K562 (cell line): ENCODE results near the gene DPP8. TPM values are rescaled to one million over a fixed set of nuclear protein-coding genes. Genes with fewer than 3 reads are reported as not detected.
A peak's percentile ranks its signal among the peaks of the same experiment; 100 is the strongest.

ENCODE experiments used
- ARID1B ChIP-seq: fragments of 450-650 bp; IDR thresholded peaks from 2 replicates; pipeline ENCODE4 v1.6.1; 2016; ENCODE audit warnings: antibody characterized with exemption, mild to moderate bottlenecking, inconsistent platforms
- CBFA2T2 ChIP-seq: fragments of 450-650 bp; conservative IDR thresholded peaks from 2 replicates; pipeline ENCODE4 v1.6.1; 2017; ENCODE audit warnings: mild to moderate bottlenecking
- CBFA2T3 ChIP-seq: fragments of 450-650 bp; IDR thresholded peaks from 2 replicates; pipeline ENCODE4 v1.6.1; 2017
- CEBPB ChIP-seq: fragments of 450-650 bp; IDR thresholded peaks from 2 replicates; pipeline ENCODE4 v1.6.1; 2016; ENCODE audit warnings: missing genetic modification characterization, missing compliant biosample characterization
- COPS2 ChIP-seq: fragments of 450-650 bp; conservative IDR thresholded peaks from 2 replicates; pipeline ENCODE4 v1.6.1; 2016; ENCODE audit warnings: mild to moderate bottlenecking, moderate library complexity
- CREB1 ChIP-seq, 2 experiments: sonication (generic) in 1 of 2; formaldehyde crosslinking in 1 of 2; IDR thresholded peaks; 2 replicates each; pipeline versions ENCODE4 v1.6.1 to v1.8.0; 2012 to 2022; ENCODE audit warnings: inconsistent platforms in 1 of 2, mild to moderate bottlenecking in 1 of 2, missing genetic modification reagents in 1 of 2, moderate library complexity in 1 of 2
- DPF2 ChIP-seq: fragments of 450-650 bp; IDR thresholded peaks from 2 replicates; pipeline ENCODE4 v1.6.1; 2016
- GATAD2B ChIP-seq: fragments of 450-650 bp; IDR thresholded peaks from 2 replicates; pipeline ENCODE4 v1.6.1; 2017; ENCODE audit warnings: mild to moderate bottlenecking, borderline replicate concordance
- HMBOX1 ChIP-seq: sonication (generic); IDR thresholded peaks from 2 replicates; pipeline ENCODE4 v1.6.1; 2016
- KLF10 ChIP-seq: fragments of 250-450 bp; sonication (Bioruptor Pico); IDR thresholded peaks from 2 replicates; pipeline ENCODE4 v1.6.1; 2021; ENCODE audit warnings: matching md5 sums
- NBN ChIP-seq: fragments of 450-650 bp; IDR thresholded peaks from 2 replicates; pipeline ENCODE4 v1.6.1; 2016; ENCODE audit warnings: low read depth, mild to moderate bottlenecking
- NCOR1 ChIP-seq: fragments of 450-650 bp; IDR thresholded peaks from 2 replicates; pipeline ENCODE4 v1.6.1; 2016; ENCODE audit warnings: mild to moderate bottlenecking, moderate library complexity
- TAF15 ChIP-seq: fragments of 200-400 bp; formaldehyde crosslinking; IDR thresholded peaks from 2 replicates; pipeline ENCODE4 v1.6.1; 2017; ENCODE audit warnings: mild to moderate bottlenecking, low read depth, low read length, moderate library complexity
- TAL1 ChIP-seq: fragments of 450-650 bp; IDR thresholded peaks from 2 replicates; pipeline ENCODE4 v1.6.1; 2016; ENCODE audit warnings: mild to moderate bottlenecking
- VEZF1 ChIP-seq: fragments of 200-800 bp; sonication (Bioruptor generic); IDR thresholded peaks from 2 replicates; pipeline ENCODE4 v1.6.1; 2017; ENCODE audit warnings: missing genetic modification characterization, missing compliant biosample characterization
- ZNF174 ChIP-seq: fragments of 250-450 bp; sonication (Bioruptor Pico); IDR thresholded peaks from 2 replicates; pipeline ENCODE4 v1.4.0; 2020; ENCODE audit warnings: mild to moderate bottlenecking
- ZNF217 ChIP-seq: sonication (generic); formaldehyde crosslinking; IDR thresholded peaks from 2 replicates; pipeline ENCODE4 v1.8.0; 2022; ENCODE audit warnings: mild to moderate bottlenecking, missing genetic modification reagents
- polyA plus RNA-seq, 8 experiments: library from polyadenylated mRNA; depleted of rRNA in 4 of 8; stranded (reverse) in 5 of 8; unstranded in 3 of 8; fragments of >200 nt; fragmentation: Nextera tagmentation in 2 of 8; fragmentation: Illumina TruSeq in 1 of 8; extraction: Ambion mirVana in 2 of 8; extraction: Trizol in 1 of 8; gene quantifications; 2 replicates each; pipeline versions ENCODE4 v1.2.1 to v1.2.3, GENCODE V29; 2011 to 2014; ENCODE audit warnings: inconsistent platforms in 1 of 8, missing spikeins in 1 of 8
- total RNA-seq, 7 experiments: library from RNA; depleted of rRNA in 6 of 7; stranded (reverse); fragments of >200 nt in 6 of 7; fragmentation: Illumina TruSeq in 2 of 7; extraction: Trizol in 2 of 7; gene quantifications; 2 replicates each; pipeline versions ENCODE4 v1.2.1 to v1.2.3, GENCODE V29; 2011 to 2021; ENCODE audit warnings: low replicate concordance in 1 of 7
- TF ChIP-seq, protein P1 (sequence below), 2 experiments: fragments of 250-450 bp in 1 of 2; fragments of 450-650 bp in 1 of 2; sonication (Bioruptor Pico) in 1 of 2; IDR thresholded peaks; 2 replicates each; pipeline versions ENCODE4 v1.6.1 to v1.8.0; 2016 to 2021; ENCODE audit warnings: mild to moderate bottlenecking in 2 of 2, moderate library complexity in 2 of 2, missing compliant biosample characterization in 1 of 2, missing genetic modification characterization in 1 of 2

Gene DPP8
- total and polyA plus RNA-seq, 9 of the 15 experiments (the other 6 are each of a cell fraction or from before 2014, with no cell fraction given): 5.5 to 36.7 (median 20.7) TPM

DNA sequence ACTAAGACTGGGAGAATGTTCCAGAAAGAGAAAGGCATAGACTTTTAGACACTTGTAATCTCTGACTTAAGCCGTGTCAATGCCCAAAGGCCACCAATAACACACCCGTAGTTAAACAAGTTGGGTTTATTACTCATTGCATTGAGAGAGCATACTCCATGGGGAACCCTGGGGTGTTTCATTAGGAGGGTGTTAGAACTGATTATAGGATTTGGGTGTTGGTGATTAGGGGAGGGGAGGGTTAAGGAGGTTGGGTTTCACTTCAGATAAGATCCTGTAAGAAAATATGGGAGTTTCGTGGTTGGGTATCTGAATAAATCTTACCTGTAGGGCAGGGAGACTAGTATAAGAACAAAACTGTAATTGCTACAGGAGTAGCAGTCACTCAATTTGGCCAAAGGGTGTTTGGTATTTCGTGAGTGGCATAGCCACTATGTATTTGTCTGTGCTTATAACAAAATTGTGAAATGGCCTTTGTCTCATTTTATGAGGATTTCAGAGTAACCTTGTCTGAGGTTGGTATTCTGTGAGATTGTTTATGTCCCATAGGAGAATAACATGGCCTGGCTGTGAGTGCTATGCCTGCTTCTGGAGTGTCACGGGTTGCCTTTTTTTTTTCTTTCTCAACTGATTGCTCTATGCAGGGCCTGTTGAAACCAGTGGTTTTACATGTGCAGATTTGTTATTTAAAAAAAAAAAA lies 15.7 kb upstream of the DPP8 start (continued):
- TF ChIP-seq, protein P1, sequence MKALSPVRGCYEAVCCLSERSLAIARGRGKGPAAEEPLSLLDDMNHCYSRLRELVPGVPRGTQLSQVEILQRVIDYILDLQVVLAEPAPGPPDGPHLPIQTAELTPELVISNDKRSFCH (CRISPR knock-in tag; IDR thresholded peaks at IDR 0.05): no peak
- TF ChIP-seq, protein P1 (tag; IDR thresholded peaks at IDR 0.05): peak; percentile 20; the same call in 1 of the 2 replicates
- TF ChIP-seq CBFA2T3 (peak; percentile 49), ZNF174 (CRISPR knock-in tag) (no peak), TAF15 (no peak), KLF10 (CRISPR knock-in tag) (no peak), CEBPB (tag) (no peak), DPF2 (0 out of 2 replicates have a peak, but pooled peaks have one; percentile 59), HMBOX1 (peak; percentile 78), NBN (0 out of 2 replicates have a peak, but pooled peaks have one; percentile 19), ARID1B (peak; percentile 44; the same call in 1 of the 2 replicates), COPS2 (no peak), VEZF1 (peak; percentile 28; the same call in 1 of the 2 replicates), NCOR1 (peak; percentile 12; the same call in 1 of the 2 replicates), TAL1 (peak; percentile 19; the same call in 1 of the 2 replicates), CBFA2T2 (peak; percentile 32; the same call in 1 of the 2 replicates), ZNF217 (no peak), GATAD2B (no peak), CREB1 (IDR thresholded peaks at IDR 0.05) (no peak), CREB1 (CRISPR knock-in tag; IDR thresholded peaks at IDR 0.05) (no peak)
- TF ChIP-seq, all 486 proteins: peak for 13
